Erythroblast (primary cell): ENCODE measurements around the gene CNIH3.

Experiments used
- GATA1 ChIP-seq: IDR thresholded peaks from 2 replicates; pipeline ENCODE4 v1.6.1; 2011; ENCODE audit warnings: low read depth, mild to moderate bottlenecking, control low read depth, low read length, moderate library complexity
- POLR2A ChIP-seq: IDR thresholded peaks from 2 replicates; pipeline ENCODE4 v1.6.1; 2011; ENCODE audit warnings: mild to moderate bottlenecking, low read length

DNA sequence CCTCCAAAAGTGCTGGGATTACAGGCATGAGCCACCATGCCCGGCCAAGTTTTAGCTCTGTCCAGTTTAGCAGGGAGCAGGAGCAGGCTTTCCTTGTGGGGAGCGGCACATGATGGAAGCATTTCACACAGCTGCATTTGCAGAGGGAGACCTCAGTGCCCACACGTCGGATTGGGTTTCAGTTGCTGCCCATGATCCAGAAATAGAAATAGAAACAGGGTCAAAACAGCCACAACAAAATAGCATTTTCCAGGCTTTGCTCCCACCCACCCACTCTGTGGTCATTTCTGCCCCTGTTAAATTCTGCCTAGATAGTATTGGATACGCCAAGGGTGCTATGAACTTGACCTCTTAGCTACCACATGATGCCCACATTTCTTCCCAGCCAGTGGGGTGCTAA is 128.4 kb downstream of the CNIH3 start:
- TF ChIP-seq POLR2A: no peak
- TF ChIP-seq GATA1: no peak
